C4-2B (cell line): ENCODE results near the gene HRC.

Experiments
- ZFX ChIP-seq: fragments of 450-650 bp; IDR thresholded peaks from 2 replicates; pipeline ENCODE4 v1.6.1; 2017
- TF ChIP-seq, protein P1 (sequence below): fragments of 450-650 bp; conservative IDR thresholded peaks from 2 replicates; pipeline ENCODE4 v1.5.1; 2017; ENCODE audit warnings: mild to moderate bottlenecking

DNA sequence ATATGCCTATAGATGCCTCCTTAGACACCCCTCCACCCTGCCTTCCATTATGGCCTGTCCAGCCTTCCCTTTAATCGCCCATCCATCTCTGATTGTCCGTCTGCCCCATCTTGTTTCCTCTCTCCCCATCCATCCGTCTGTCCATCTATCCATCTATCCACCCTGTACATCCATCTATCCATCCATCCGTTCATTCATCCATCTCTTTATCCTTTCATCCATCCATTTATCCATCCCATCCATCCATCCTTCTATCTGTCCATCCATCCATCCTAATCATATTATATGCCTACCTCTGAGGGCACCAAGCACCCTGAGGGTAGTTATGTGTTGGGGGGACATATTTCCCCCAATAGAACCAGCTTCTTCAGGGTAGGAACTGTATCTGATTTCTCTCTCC, 25.5 kb upstream of the HRC start:
- TF ChIP-seq, protein P1, sequence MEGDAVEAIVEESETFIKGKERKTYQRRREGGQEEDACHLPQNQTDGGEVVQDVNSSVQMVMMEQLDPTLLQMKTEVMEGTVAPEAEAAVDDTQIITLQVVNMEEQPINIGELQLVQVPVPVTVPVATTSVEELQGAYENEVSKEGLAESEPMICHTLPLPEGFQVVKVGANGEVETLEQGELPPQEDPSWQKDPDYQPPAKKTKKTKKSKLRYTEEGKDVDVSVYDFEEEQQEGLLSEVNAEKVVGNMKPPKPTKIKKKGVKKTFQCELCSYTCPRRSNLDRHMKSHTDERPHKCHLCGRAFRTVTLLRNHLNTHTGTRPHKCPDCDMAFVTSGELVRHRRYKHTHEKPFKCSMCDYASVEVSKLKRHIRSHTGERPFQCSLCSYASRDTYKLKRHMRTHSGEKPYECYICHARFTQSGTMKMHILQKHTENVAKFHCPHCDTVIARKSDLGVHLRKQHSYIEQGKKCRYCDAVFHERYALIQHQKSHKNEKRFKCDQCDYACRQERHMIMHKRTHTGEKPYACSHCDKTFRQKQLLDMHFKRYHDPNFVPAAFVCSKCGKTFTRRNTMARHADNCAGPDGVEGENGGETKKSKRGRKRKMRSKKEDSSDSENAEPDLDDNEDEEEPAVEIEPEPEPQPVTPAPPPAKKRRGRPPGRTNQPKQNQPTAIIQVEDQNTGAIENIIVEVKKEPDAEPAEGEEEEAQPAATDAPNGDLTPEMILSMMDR, result no peak
- TF ChIP-seq ZFX, result no peak
